Activated CD8-positive, alpha-beta memory T cell treated with anti-CD3 and anti-CD28 coated beads for 48 hours (primary cell): Measurements from ENCODE around the gene RAB14.
"Not testable (repeated sequence)": the region's sequence is repeated elsewhere in the genome, so short reads cannot be mapped to it uniquely, and the experiment has no call there.

ENCODE experiments used
- DNase-seq, 3 experiments: peaks; one replicate each; pipeline ENCODE4 v3.0.0-alpha.2; 2020; ENCODE audit warnings: low read depth in 2 of 3, low spot score in 2 of 3

RAB14 gene

GRCh38 chr9:121192959-121193640, 8.6 kb downstream of the RAB14 start:
- DNase-seq = no peak

DNA sequence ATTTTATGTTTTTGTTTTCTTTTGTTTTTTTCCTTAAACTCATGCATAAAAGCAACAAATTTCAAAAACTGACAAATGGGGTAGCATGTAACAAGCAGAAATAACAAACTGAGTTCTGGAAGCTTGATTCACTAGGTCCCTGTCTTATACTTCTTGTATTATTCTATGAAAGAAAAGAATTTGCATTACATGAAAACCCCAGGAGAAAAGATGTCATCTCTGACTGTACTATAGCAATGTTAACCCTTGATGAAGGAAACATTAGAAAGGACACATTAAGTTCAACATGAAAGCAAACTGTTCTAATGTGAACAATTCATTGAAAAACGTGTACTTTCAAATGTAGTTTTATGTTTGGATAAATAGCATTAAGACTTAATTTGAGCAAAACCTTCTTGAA, 9.2 kb downstream of the RAB14 start:
- DNase-seq = no peak

DNA sequence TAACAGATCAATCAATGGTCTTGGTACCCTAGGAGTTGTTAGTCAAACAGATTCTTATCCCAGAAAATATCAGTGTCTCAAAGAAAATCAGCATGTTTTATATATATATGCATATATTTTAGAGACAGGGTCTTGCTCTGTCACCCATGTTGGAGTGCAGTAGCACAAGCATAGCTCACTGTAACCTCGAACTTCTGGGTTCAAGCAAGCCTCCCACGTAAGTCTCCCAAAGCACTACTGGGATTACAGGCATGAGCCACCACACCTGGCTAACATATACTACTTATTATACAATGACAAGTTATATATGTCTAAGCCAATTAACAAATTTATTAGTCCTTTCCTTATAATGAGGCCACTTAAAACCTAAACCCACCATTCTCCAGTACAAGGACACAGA, 10.4 kb downstream of the RAB14 start:
- no peak for DNase-seq

GRCh38 chr9:121189660-121190059, 12.0 kb downstream of the RAB14 start:
- no peak for DNase-seq

GRCh38 chr9:121189006-121189405, 12.7 kb downstream of the RAB14 start:
- DNase-seq = no peak

- DNase-seq = no peak
Observed at GRCh38 chr9:121187636-121188305, 13.9 kb downstream of the RAB14 start.

DNA sequence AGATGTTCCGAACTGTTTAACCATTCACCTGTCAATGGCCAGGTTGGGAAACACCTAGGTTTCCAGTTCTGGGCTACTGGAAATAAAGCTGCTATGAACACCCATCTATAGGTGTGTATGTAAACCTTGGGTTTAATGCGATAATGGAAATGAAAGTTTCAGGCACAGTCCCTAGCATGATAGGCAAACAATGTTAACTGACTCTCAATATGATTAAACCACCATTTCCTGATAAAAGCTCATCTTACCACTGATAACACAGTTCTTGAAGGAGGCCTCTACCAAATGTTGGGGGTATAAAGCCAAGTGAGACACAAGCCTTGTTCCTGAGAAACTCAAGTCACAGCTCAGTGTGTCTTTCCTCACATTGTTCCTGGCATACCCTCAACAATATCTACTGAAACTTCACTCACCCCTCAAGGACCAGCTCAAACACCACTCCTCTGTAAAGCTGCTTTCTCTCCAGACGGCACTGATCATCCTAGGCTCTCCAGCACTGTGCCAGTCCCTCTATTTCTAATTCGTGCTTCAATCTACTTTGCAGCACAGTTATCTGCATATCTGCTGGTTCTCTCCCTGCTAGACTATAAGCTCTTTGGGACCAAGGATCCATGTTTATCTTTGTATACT, 15.8 kb downstream of the RAB14 start:
- no peak for DNase-seq

DNA sequence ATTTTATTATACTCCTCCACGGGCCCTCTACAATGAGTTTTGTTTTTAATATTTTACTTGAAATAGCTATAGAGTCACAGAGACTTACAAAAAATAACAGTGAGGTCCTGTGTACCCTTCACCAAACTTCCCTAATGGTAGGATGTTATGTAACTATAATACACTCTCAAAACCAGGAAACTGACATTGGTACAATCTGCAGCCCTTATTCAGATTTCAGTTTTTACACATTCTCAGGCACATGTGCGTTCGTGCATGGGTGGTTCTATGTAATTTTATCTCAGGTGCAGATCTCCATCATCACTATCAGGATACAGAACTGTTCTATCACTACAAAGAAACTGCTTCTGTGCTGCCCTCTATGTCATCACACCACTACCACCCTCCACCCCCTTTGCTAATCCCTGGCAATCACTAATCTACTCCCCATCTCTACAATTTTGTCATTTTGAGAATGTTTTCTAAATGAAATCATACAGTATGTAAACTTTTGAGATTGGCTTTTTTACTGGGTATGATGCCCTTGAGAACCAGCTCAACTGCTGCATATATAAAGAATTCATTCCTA, 16.4 kb downstream of the RAB14 start:
- no peak for DNase-seq

GRCh38 chr9:121184463-121184862, 17.2 kb downstream of the RAB14 start:
- no peak for DNase-seq

GRCh38 chr9:121183666-121184423, 17.8 kb downstream of the RAB14 start:
- DNase-seq = no peak

DNA sequence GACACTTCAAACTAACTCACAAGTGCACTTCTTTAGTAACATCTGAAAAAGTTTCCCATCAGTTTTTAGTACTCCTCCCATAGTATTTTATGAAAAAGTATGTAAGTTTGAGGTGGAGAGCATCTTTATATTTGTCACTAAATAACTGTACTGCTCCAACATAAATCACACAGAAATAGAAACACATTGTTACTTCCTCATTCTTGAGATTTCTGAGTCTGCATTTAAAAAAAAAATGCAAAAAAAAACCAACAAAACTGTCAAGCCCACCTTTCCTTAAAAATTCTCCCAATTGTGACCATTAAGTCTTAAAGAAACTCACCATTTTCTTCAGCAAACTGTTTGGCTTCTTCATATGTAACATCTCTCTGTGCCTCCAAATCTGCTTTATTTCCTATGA, 18.7 kb downstream of the RAB14 start:
- DNase-seq = no peak

DNA sequence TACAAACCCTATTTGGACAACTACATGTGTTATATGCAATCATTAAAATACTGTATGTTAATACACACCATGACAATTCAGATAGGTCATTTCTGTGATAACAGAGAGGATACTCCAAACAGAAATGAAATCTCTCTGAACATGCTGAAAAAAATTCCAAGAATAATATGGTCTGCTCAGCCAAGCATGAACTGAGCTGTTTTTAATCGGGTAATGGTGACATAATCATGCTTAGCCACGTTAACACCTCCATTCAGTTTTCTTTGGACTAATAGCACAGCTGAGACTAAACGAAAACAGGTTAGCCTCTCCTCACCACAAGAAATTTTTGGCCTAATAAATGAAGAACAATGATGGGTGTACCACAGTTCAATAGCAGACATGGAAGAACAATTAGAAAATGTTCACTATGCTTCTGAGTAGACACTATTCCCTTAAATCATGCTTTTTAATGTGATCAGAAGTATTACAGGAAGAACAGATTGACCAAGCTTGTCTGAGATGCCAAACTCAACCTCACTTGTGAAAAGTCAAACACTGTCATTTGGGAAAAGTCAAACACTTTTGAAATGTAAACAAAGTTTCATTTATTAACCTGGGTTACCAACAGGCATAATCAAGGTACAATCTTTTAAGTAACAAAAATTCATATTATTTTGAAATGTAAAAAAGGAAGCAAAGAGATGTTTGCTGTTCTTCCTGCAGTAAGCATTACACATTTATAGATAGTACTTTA, 19.4 kb downstream of the RAB14 start:
- DNase-seq = no peak

DNA sequence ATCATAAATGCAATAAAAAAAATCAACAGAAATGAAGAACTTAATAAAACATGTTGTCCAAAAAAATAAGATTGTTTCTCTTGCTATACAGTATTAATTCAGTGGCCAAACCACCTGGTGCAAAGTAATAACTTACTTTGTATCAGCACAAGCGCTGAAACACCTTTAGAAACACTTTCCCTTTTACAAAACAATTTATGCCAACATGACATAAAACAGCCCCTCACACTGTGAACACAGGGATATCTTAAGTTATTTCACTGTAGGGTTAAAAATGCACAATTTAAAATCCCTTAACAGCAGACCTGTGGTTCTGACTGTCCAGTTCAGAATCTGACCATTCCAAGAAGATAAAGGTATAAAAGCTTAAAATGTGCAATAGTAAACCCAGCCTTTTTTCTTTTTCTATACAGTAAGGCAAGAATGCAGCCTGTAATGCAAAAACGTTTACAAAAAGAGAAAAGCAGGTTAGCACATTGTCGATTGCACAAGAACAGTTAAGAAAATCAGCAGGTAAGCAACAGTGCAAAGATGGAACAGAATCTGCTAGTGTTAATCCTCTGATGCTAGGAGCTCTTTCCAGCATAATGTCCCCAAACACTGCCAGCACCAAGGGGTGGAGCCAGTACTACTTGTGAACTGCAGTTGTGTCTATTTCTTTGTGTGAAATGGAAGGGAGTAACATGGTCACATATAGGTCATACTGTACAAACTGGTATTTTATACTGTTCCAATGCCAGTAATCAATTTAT, 21.6 kb downstream of the RAB14 start:
- DNase-seq = no peak

DNA sequence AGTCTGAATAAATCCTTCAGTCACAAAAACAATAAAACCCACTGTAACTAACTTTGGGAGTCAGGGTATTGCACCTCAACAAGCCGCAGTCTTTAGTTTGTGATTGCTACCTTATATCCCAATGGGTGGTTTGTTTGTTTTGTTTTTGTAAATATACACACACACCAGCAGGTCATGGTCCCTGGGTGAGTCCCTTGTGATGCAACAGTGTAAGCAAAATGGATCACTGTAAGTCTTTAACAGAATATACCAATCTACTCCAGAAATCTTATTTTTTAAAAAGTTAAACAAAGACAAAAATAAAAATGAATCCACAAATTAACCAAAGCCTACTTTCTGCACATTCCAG, 22.3 kb downstream of the RAB14 start:
- not testable (repeated sequence) for DNase-seq

DNA sequence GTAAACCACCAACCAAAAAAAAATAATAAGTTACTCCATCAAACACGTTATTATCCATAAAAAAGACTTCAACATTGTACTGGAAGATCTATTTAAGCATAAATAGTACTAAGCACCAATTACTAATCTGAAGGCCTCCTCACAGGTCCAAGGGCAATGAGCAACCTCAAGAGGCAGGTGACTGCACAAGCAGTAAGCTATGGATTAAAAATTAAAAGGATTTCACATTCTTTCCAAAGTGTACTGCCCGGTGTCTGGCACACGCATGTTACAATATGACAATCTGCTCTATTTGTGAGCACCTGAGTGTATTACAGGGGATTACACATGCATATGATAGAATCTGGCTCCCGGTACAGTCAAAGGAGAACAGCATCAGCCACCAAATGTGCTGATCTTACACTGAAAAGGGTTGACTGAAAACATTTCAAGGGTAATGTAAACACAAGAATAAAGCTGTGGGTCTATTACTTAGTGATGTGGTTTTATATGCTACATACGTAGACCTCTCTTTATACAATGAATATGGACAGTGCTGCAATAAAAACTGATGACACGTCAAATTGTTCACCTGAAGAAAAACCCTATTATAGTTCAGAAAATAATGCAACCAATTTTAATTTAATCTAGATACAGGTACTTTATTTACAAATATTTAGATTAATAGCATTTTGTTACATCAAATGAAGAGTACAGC, 22.8 kb downstream of the RAB14 start:
- no peak for DNase-seq

DNA sequence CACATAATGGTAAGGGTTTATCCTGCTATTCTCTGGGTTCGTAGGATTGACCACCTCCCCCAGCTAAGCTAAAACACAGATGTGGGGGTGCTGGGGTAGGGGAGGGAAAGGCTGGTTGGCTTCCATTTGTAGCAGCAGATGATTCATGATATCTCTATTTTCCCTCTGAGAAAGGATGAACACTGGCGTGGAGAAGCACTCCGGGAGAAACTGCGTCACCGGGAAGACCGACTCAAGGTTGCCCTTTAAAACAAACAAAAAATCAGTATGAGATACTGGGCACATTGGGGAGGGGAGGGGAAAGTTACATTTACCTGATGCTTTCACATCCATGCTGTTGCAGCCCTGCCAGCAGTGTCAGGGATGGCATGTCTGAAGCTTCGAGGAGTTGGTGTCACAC, 28.2 kb downstream of the RAB14 start:
- no peak for DNase-seq

DNA sequence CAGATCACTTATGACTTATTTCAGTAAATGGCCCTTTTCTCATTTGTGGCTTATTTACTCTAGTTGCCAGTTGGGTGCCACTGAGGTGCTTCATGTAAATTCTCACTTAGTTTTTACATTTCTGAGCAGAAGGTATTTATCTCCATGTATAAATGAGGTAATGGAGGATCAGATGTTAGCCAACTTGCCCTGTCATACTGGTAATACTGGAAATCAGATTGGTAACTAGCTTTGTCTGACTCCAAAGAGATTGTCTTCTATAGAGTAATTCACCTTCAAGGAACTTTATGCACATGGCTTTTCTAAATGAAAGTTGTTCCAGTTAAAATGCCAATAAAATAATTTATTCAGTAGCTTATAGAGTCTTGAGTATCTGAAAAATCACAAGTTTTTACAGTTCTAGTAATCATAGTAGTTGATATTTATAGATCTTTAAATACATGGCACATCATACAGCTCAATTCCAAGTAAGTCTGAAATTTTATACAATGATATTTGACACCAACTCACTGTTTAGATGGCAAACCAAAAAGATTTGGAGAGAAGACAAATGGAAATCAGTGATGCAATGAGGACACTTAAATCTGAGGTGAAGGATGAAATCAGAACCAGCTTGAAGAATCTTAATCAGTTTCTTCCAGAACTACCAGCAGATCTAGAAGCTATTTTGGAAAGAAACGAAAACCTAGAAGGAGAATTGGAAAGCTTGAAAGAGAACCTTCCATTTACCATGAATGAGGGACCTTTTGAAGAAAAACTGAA, 28.8 kb downstream of the RAB14 start:
- no peak for DNase-seq

DNA sequence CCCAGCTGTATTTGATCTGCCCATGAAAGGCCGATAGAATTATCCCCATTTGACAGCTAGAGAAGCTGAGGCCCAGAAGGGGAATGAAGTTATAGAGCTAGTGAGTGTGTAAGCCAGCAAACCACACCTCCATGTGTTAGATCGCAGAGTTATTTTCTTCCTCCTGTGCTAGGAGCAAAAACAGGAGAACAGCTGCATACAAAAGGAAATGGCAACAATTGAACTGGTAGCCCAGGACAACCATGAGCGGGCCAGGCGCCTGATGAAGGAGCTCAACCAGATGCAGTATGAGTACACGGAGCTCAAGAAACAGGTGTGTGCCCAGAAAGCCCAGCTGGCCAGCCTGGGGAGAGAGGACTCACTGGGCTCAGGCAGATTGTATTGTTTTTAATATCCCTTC, 30.4 kb downstream of the RAB14 start:
- no peak for DNase-seq

GRCh38 chr9:121169094-121169601, 32.5 kb downstream of the RAB14 start:
- no peak for DNase-seq
